Suprapubic skin (tissue), 3 donors: ENCODE measurements around the gene GPD2.

ENCODE experiments used
- CTCF ChIP-seq, 2 donors: fragments of 200-600 bp in 1 of 2; fragments of 450-650 bp in 1 of 2; sonication (generic) in 1 of 2; IDR thresholded peaks; one replicate each; pipeline ENCODE4 v1.5.1; 2016 to 2019; ENCODE audit warnings: antibody characterized with exemption in 2 of 2, mild to moderate bottlenecking in 1 of 2, moderate library complexity in 1 of 2
- EP300 ChIP-seq: sonication (generic); formaldehyde crosslinking; IDR thresholded peaks from one replicate; pipeline ENCODE4 v1.6.1; 2017; ENCODE audit warnings: antibody characterized with exemption
- POLR2A ChIP-seq, 2 donors: fragments of 450-650 bp; IDR thresholded peaks; one replicate each; pipeline ENCODE4 v1.6.1; 2017; ENCODE audit warnings: antibody characterized with exemption in 2 of 2, mild to moderate bottlenecking in 2 of 2, moderate library complexity in 2 of 2

- TF ChIP-seq POLR2A (IDR thresholded peaks at IDR 0.05) (no peak), CTCF (IDR thresholded peaks at IDR 0.05) (no peak), EP300 (no peak)
These were observed 81.2 kb downstream of the GPD2 start for GRCh38 chr2:156517419-156517818.
